T-helper 1 cell (primary cell): ENCODE data around the gene CFAP46.
"Not testable (repeated sequence)": the region's sequence is repeated elsewhere in the genome, so short reads cannot be mapped to it uniquely, and the experiment has no call there.

Source experiments
- DNase-seq, 5 donors: peaks; one replicate each; pipeline ENCODE4 v3.0.0-alpha.2; 2012 to 2020

CFAP46 gene

DNA sequence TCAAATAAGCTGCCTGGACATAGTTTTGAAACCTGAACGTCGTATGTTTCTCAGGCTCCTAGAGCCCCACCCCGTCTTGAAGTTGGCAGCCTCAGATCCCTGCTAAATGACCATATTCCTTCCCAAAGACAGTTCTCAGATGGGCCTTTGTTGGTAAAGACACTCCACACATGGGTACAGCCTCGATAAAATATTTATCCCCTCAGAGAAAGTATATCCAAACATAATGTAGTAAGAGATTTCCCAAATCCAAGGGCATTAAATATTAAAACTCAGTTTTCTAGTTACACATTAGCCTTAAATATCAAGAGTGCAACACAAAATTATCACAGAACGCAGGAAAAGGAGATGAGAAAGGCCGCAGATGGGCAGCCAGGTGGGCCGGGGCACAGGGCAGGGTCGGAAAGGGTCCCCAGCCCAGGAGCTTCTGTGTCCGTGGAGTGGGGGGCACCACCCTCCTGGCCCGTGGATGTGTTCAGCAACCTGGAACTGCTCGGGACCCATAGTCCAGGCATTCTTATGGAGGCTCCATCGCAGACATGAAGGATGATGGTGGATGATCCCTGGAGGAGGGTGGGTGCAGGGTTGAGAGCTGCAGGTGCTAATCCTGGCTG is 1.5 kb upstream of the CFAP46 start:
- DNase-seq = no peak

DNA sequence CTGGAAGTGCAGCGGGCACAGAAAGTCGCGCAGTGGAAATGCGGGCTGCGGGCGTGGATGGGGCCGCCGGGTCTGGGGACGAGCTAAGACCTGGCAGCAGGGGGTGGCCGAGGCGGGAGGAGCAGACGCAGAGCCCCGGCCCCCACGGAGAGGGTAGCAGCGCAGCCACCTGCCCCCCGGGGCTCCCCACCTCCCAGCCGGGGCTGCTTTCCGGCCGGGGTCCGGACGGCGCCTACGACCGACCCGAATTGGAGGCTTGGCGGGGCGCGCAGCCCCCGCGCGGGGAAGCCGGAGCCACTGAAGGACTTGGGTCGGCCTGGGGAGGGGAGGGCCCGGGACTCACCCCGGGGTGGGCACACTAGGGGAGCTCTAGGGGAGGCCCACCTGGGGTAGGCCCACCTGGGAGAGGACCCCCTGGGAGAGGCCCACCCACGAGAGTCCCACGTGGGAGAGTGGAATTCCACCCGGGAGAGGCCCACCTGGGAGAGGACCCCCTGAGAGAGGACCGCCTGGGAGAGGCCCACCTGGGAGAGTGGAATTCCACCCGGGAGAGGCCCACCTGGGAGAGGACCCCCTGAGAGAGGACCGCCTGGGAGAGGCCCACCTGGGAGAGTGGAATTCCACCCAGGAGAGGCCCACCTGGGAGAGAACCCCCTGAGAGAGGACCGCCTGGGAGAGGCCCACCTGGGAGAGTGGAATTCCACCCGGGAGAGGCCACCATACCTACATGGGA is 854 bp upstream of the CFAP46 start:
- DNase-seq = no peak

DNA sequence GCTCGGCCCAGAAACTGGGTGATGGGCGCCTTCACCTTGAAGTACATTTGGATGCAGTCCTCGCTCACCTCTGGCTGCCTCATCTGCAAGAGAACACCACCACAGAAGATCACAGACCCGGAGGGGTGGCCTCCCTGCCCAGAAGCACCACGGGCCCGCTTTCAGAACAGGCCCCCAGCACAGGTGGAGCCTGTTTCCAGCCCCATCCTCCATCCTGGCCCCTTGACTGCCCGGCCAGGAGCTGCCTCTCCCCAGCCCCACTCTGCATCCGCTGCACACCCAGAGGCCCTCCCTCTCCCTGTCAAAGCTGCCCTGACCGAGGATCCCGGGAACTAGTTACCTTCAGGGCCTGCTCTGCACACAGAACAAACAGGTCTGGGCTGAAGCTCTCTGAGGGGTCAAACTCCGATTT is 724 bp downstream of the CFAP46 start:
- no peak for DNase-seq

DNA sequence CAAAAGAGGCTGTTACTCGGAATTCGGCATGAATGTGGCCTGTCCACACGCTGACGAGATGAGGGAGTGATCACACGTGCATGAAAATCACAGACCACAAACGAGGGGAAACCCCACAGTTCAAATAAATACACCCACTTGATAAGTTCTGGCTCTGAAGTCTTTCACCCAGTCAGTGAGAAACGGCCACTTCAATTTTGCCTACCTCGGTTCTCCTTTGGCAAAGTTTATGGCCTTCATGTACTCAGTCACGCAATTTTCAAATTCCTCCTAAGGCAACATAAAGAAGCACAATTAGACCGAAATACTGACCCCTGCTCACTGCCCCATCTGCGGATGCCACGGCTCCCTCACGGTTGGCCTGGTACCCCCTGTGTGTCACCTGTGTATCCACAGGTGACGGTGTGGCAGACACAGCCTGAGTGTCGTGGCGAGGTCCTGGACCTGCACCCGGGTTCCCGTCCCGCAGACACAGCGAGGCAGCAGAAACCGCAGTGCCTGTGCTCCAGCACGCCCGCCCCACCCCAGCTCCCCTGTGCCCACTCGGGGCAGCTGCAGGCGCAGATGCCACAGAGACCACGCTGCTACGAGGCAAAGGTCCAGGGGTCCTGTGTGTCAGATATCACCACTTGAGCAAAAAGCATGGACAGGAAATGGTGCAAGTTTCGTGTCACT is 1.4 kb downstream of the CFAP46 start:
- no peak for DNase-seq

DNA sequence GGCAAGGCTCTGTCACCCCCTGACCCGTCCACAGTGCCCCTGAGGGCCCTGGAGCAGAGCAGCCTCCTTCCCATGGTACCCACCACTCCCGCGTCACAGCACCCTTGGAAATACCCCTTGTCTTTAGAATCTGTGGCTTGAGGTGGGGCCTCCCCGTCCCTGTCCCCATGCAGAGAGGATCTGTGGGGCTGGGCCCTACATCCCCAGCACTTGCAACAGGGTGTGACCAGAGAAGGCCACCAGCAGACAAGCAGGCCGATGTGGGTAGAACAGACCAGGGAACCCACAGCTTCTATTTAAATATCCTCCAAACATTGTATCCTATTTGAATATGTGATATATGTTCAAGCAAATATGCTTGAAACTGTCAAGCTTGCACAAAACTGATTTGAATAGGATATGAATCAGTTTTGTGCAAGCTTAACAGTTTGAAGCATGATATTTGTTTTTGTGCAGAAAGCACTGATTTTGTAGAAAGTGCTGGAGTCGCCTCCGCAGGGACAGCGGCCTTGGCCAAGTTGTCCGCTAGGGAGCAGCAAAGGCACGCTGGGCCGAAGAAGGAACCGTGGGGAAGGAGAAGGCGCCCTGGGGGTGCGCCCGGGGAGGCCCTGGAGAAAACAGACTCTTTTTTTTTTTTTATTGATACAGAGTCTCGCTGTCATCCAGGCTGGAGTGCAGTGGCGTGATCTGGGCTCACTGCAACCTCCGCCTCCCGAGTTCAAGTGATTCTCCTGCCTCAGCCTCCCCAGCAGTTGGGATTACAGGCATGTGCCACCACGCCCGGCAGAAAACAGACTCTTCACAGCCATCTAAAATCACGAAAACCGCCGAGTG is 2.2 kb downstream of the CFAP46 start:
- peak in 1 of 5 donors; percentile 16 for DNase-seq

DNA sequence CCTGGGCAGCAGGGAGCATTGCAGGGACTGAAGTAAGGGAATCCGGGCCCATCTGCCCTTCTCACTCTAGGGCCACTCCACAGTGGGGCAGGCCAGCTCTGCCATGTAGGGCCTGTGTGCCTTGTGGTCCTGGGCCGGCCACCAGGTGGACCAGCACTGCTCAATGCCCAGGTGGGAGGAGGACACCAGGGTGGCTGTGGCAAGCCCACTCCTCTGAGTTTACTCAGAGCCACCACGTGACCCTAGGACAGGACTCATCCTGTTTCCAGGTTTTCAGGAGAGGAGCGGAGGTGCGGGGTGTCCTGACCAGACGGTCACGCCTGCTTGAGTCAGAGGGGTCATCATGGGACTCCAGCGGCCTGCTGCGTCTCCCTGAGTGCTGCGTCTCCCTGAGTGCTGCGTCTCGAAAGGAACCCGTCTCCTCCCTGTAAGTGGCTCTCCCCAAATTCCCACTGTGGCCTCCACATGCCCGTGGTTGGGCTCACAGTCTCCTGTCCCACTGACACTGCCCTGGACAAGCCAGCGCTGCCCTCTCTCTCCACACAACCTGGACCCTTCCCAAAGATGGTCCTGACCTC is 2.9 kb downstream of the CFAP46 start:
- no peak for DNase-seq

DNA sequence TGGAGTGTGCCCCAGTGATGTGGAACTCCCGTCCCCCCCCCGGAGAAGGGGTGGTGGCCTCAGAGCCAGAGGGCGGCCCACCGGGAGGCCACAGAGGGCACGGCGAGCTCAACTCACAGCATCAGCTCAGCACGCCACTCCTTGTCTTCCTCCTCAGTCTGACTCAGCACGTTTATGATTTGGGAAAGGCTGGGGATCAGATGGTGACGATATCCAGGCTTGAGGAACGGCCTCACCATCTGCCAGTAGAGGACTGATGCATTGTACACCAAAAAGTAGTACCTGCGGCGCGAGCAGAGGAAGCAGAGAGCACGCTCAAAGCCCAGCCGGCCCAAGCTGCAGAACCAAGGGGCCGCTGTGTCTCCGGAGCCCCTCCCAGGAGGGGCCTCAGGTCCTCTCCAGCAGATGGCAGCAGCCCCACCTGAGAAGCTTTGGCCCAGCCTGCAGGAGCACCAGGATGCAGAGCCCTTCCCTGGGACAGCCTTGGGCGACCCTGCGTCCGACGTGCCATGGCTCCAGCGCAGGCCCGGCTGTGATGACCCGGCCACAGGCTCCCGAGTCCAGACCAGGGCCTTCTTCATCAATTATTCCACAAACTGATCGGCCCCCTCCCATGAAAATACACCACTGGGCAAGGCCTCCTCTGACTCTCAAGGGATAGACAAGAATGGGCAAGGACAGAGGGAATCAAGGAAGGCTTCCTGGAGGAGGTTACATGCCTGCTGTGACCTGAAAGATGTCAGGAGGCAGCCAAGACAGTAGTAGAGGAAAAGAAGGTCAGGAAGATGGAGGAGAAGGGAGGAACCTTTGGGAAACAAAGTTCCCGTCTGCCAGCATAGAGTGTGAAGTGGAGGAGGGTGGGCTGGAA is 3.7 kb downstream of the CFAP46 start:
- DNase-seq = no peak

DNA sequence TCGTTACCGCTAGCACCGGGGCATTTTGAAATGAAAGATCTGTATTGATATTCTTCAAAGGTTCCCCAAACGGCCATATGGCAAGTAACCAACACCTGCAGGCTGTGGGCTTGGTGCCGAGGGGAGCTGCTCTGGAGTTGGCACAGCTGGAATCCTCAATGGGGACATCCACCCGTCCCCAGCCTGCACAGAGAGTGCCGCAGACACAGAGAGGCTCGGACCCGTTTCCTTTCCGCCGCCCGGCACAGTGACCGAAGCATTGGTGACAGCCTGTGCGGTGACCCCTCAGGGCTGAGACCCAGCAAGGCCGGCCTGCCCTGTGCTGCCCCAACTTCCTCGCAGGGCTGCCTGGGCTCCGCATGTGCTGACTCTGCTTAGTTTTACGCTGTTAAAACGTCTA is 4.5 kb downstream of the CFAP46 start:
- DNase-seq = no peak

DNA sequence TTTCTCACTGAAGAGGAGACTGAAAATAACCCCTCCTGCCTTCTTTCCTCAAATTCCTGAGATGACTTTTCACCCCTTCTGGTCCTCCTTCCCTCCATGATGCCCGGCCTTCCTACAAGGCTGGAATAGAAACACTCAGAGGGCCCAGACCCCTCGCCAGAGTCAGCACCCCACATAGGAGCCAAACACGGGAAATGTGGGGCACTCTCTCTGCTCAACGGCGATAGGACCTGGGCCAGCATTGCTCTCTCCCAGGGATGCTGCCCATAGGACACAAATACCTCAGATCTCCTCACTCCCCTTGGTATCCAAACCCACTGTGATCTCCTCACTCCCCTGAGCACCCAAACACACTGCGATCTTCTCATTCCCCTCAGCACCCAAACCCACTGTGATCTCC is 7.4 kb downstream of the CFAP46 start:
- DNase-seq = no peak

DNA sequence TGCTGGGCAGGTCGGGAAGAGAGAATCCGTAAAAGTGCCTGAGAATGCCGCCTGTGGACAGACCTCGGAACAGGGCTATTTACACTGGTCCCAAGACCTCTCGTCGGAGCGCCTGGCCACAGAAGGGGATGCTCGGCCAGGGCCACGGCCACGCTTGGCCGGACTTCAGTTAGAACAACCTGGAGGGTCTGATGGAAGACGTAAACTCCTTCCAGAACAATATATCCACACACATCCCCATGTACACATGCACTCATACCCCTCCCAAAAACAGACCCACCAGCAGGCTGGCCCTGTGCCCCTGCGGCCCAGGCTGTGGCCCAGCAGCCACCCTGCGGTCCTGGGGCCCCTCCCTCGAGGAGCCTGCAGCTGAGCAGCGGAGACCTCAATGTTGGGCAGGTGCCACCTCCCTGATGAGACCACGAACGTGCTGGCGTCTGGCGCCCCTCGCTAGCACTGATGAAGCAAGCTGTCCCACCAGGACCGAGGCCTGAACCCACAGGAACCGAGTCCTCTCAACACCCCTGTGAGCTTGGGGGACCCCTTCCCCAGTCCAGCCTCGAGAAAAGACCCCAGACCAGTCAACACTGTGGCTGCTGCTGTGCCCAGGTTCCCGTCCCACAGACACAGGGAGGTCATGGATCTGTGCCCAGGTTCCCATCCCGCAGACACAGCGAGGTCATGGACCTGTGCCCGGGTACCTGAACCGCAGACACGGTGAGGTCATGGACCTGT is 8.9 kb downstream of the CFAP46 start:
- no peak for DNase-seq

DNA sequence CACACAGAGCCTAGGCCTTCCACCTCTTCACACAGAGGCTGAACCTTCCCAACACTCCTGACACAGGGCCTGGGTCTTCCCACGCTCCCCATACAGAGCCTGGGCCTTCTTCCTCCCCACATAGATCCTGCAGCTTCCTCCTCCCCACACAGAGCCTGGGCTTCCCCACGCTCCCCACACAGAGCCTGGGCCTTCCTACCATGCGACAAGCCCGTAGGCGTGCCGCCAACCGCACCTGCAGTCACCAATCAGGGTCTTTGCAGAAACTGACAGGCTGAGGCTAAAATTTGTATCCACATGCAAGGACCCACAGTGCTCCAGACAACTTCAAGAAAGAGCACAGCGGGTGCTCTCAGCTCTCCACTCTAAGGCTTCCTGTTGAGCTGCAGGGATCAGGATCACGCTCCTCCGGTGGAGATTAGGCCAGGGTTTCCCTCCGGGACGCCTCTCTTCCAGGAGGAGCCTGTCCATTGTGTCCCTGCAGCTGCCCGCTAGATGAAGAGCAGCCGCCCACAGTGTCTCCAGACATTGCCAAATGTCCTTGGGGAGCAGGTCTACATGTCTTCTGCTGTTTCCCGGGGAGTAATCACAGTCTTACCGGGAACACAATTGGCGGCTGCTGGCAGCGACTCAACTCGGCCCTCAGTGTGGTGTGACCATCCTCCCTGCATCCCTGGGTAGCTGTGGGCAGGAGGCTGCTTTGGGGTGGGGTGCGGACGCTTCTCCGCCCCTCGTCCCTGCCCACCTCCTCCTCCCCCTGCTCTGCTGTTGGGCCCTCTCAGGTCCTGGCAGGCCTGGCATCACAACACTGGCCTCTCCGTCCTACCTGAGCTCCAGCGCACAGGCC is 9.7 kb downstream of the CFAP46 start:
- no peak for DNase-seq

DNA sequence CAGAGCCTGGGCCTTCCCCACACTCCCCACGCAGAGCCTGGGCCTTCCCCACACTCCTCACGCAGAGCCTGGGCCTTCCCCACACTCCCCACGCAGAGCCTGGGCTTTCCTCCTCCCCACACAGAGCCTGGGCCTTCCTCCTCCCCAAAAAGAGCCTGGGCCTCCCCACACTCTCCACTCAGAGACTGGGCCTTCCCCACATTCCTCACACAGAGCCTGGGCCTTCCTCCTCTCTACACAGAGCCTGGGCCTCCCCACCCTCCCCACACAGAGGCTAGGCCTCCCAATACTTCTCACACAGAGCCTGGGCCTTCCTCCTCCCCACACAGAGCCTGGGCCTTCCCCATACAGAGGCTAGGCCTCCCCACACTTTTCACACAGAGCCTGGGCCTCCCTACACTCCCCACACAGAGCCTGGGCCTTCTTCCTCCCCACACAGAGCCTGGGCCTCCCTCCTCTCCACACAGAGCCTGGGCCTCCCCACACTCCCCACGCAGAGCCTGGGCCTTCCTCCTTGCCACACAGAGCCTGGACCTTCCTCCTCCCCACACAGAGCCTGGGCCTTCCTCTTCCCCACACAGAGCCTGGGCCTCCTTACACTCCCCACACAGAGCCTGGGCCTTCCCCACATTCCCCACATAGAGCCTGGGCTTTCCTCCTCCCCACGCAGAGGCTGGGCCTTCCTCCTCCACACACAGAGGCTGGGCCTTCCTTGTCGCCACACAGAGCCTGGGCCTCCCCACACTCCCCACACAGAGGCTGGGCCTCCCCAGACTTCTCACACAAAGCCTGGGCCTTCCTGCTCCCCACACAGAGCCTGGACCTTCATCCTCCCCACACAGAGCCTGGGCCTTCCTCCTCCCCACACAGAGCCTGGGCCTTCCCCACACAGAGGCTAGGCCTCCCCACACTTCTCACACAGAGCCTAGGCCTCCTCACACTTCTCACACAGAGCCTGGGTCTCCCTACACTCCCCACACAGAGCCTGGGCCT is 10.8 kb downstream of the CFAP46 start:
- not testable (repeated sequence) for DNase-seq

DNA sequence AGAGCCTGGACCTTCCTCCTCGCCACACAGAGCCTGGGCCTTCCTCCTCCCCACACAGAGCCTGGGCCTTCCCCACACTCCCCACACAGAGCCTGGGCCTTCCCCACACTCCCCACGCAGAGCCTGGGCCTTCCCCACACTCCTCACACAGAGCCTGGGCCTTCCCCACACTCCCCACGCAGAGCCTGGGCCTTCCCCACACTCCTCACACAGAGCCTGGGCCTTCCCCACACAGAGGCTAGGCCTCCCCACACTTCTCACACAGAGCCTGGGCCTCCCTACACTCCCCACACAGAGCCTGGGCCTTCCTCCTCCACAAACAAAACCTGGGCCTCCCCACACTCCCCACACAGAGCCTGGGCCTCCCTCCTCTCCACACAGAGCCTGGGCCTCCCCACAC is 11.7 kb downstream of the CFAP46 start:
- DNase-seq = not testable (repeated sequence)

DNA sequence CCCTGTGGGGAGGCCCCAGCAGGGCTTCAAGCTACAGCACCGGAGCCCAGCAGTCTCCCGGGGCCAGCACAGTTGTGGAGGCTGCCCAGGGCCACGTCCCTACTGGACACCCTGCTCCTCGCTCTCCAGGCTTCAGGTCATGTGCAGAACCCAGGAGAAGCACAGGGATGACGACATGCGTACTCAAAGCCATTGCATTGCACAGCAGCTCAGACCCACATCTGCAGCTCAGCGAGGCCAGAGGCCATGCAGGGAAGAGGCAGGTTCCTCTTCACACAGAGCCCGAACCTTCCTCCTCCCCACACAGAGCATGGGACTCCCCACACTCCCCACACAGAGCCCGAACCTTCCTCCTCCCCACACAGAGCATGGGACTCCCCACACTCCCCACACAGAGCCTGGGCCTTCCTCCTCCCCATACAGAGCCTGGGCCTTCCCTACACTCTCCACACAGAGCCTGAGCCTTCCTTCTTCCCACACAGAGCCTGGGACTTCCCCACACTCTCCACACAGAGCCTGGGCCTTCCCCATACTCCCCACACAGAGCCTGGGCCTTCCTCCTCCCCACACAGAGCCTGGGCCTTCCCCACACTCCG is 12.3 kb downstream of the CFAP46 start:
- DNase-seq = no peak

DNA sequence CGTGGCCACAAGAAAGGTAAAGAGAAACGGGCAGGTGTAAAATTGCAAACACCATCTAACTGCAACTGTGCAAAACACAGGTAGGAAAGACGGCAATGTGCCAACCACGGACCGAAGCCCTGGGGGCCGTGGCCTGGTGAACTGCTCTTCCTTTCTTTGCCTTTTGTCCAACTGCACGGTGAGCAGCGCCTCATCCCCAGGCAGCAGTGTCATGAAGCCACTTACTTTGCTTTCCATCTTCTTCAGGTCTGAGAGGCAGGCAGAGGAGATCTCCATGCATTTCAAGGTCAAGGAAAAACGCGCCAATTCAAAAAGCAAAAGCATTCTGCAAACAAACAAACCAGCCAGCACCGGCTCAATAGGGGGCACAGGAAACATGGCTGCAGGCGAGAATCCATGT is 12.9 kb downstream of the CFAP46 start:
- no peak for DNase-seq

DNA sequence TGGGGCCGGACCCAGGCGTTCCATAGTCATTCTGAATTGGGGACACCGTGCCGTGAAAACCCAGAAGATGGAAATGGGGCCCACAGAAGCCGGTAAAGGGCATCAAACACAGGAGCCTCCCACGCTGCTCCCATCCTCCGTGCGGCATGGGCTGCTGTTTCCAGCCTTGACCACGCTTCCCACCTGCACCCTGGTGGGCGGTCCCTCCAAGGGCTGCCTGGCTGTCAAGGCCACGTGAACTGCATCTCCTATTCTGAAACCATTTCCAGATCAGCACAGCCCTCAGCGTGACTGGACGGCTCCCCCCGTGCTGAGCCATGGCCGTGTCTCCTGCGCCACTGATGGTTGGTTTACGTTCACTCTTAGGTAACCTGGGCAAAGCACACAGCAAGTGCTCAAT is 14.1 kb downstream of the CFAP46 start:
- no peak for DNase-seq

DNA sequence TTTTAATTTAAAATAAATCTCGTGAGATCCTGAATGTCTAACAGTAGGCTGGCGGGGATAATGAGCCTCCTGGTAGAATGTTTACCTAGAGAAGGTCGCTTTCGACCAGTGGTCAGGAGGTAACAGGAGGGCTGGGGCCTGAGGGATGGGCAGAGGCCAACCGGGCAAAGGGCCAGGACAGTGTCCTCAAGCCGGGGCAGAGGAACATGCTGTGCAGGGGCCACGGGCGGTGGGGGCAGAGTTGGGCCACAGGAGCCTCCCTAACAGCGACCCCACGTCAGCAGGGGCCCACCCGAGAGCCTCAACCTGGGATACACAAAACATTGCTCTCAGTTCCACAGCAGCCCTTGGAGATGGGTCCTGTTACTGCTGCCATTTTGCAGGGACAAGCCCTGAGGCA is 14.5 kb downstream of the CFAP46 start:
- no peak for DNase-seq
